SK-N-SH (cell line): ENCODE data around the gene GPR158. TPM values are rescaled to one million over a fixed set of nuclear protein-coding genes. Genes with fewer than 3 reads are reported as not detected.

Source experiments
- CTCF ChIA-PET: fragments of 300-600, 350-600 bp; formaldehyde crosslinking; extraction: SDS; loops from one replicate; lab custom pipeline; 2021; lab: Yijun Ruan, JAX
- POLR2A ChIA-PET: fragments of 350-600 bp; sonication (Branson Sonifier 250); formaldehyde crosslinking; extraction: SDS; loops from one replicate; lab custom pipeline; 2020; ENCODE audit warnings: antibody characterized with exemption, inconsistent platforms; lab: Yijun Ruan, JAX
- DNase-seq: peaks from one replicate; pipeline ENCODE4 v3.0.0; 2012
- H2AFZ ChIP-seq: fragments of 200-600 bp; sonication (generic); 2 replicates; pipeline ENCODE4 v1.8.1; 2016; ENCODE audit warnings: antibody characterized with exemption, mild to moderate bottlenecking, low read depth
- H3F3A ChIP-seq: fragments of 200-600 bp; sonication (generic); replicated peaks from 2 replicates; pipeline ENCODE3; 2016; ENCODE audit warnings: antibody characterized with exemption, mild to moderate bottlenecking; ENCODE audit not compliant: insufficient read depth
- H3K27ac ChIP-seq, 2 experiments: fragments of 200-500 bp in 1 of 2; fragments of 200-600 bp in 1 of 2; sonication (Bioruptor generic) in 1 of 2; sonication (generic), shearing (Covaris generic) in 1 of 2; 2 replicates each; pipeline versions ENCODE4 v1.5.1 to v1.6.1; 2014 to 2016; ENCODE audit warnings: low read depth in 2 of 2, inconsistent platforms in 1 of 2, low read length in 1 of 2, mild to moderate bottlenecking in 1 of 2, mixed read lengths in 1 of 2
- H3K27me3 ChIP-seq: fragments of 200-600 bp; sonication (generic), shearing (Covaris generic); 2 replicates; pipeline ENCODE4 v1.6.1; 2016; ENCODE audit warnings: mixed run types; ENCODE audit not compliant: insufficient read depth
- H3K36me3 ChIP-seq, 2 experiments: fragments of 200-500 bp in 1 of 2; fragments of 200-600 bp in 1 of 2; sonication (Bioruptor generic) in 1 of 2; sonication (generic) in 1 of 2; replicated peaks in 1 of 2; 2 replicates each; pipeline versions ENCODE3 to v1.5.1; 2014 to 2016; ENCODE audit warnings: low read length in 1 of 2, mild to moderate bottlenecking in 1 of 2; ENCODE audit not compliant: insufficient read depth in 2 of 2, control insufficient read depth in 1 of 2
- H3K4me1 ChIP-seq, 2 experiments: fragments of 200-500 bp in 1 of 2; fragments of 200-600 bp in 1 of 2; sonication (Bioruptor generic) in 1 of 2; sonication (generic), shearing (Covaris generic) in 1 of 2; 2 replicates each; pipeline versions ENCODE4 v1.5.1 to v1.6.1; 2014 to 2016; ENCODE audit warnings: low read depth in 1 of 2, low read length in 1 of 2, mixed run types in 1 of 2; ENCODE audit not compliant: insufficient read depth in 2 of 2, control insufficient read depth in 1 of 2
- H3K4me2 ChIP-seq: fragments of 200-600 bp; sonication (generic), shearing (Covaris generic); 2 replicates; pipeline ENCODE4 v1.6.1; 2017; ENCODE audit warnings: mixed run types
- H3K4me3 ChIP-seq, 2 experiments: fragments of 200-500 bp in 1 of 2; fragments of 200-600 bp in 1 of 2; sonication (Bioruptor generic) in 1 of 2; sonication (generic), shearing (Covaris generic) in 1 of 2; 2 replicates each; pipeline versions ENCODE4 v1.5.1 to v1.8.1; 2014 to 2016; ENCODE audit warnings: low read depth in 2 of 2, inconsistent platforms in 1 of 2, low read length in 1 of 2, mild to moderate bottlenecking in 1 of 2, mixed read lengths in 1 of 2, moderate library complexity in 1 of 2
- H3K79me2 ChIP-seq: fragments of 200-600 bp; sonication (generic); 2 replicates; pipeline ENCODE4 v1.8.1; 2017; ENCODE audit warnings: mild to moderate bottlenecking; ENCODE audit not compliant: insufficient read depth
- H3K9ac ChIP-seq: fragments of 200-600 bp; sonication (generic); 2 replicates; pipeline ENCODE4 v1.6.1; 2017; ENCODE audit warnings: mixed run types
- H3K9me2 ChIP-seq: fragments of 200-600 bp; sonication (generic); 2 replicates; pipeline ENCODE4 v1.6.1; 2017; ENCODE audit warnings: mixed run types
- H3K9me3 ChIP-seq: fragments of 200-600 bp; sonication (generic); 2 replicates; pipeline ENCODE4 v1.6.1; 2017; ENCODE audit warnings: mixed run types, mild to moderate bottlenecking, moderate library complexity
- H4K20me1 ChIP-seq: fragments of 200-600 bp; sonication (generic); 2 replicates; pipeline ENCODE4 v1.6.1; 2017; ENCODE audit warnings: mild to moderate bottlenecking, mixed run types; ENCODE audit not compliant: insufficient read depth
- EZH2phosphoT487 ChIP-seq: fragments of 200-600 bp; sonication (generic); IDR thresholded peaks from 2 replicates; pipeline ENCODE4 v1.6.1; 2017; ENCODE audit warnings: low read depth, mixed run types, mild to moderate bottlenecking, antibody characterized with exemption, moderate library complexity, borderline replicate concordance
- FOXM1 ChIP-seq: IDR thresholded peaks from 2 replicates; pipeline ENCODE4 v1.4.0; 2012; ENCODE audit warnings: low read depth, mild to moderate bottlenecking
- GABPA ChIP-seq: IDR thresholded peaks from 2 replicates; pipeline ENCODE4 v1.4.0; 2012; ENCODE audit warnings: low read depth, mild to moderate bottlenecking
- MEF2A ChIP-seq: IDR thresholded peaks from 2 replicates; pipeline ENCODE4 v1.4.0; 2012; ENCODE audit warnings: low read depth, borderline replicate concordance
- RAD21 ChIP-seq: IDR thresholded peaks from 2 replicates; pipeline ENCODE4 v1.6.1; 2012; ENCODE audit warnings: mild to moderate bottlenecking, low read length
- RCOR1 ChIP-seq: fragments of 150-350 bp; IDR thresholded peaks from 2 replicates; pipeline ENCODE4 v1.6.1; 2017; ENCODE audit warnings: antibody characterized with exemption, low read length
- RFX5 ChIP-seq: IDR thresholded peaks from 2 replicates; pipeline ENCODE4 v1.6.1; 2012; ENCODE audit warnings: mild to moderate bottlenecking, improper control_type of control experiment, low read length
- SIN3A ChIP-seq: IDR thresholded peaks from 2 replicates; pipeline ENCODE4 v1.6.1; 2012; ENCODE audit warnings: low read depth, mild to moderate bottlenecking, low read length, moderate library complexity, borderline replicate concordance
- SMC3 ChIP-seq: IDR thresholded peaks from 2 replicates; pipeline ENCODE4 v1.6.1; 2012; ENCODE audit warnings: low read depth, low read length, improper control_type of control experiment
- TAF1 ChIP-seq: IDR thresholded peaks from 2 replicates; pipeline ENCODE4 v1.6.1; 2012; ENCODE audit warnings: low read depth, mild to moderate bottlenecking, low read length, moderate library complexity, borderline replicate concordance
- TEAD4 ChIP-seq: IDR thresholded peaks from 2 replicates; pipeline ENCODE4 v1.4.0; 2012; ENCODE audit warnings: mild to moderate bottlenecking, borderline replicate concordance; ENCODE audit not compliant: insufficient read depth
- YY1 ChIP-seq: IDR thresholded peaks from 2 replicates; pipeline ENCODE4 v1.4.0; 2012; ENCODE audit warnings: low read depth, mild to moderate bottlenecking
- WGBS: methylation state at CpG from one replicate; pipeline ENCODE4 v1.1.6; 2017; ENCODE audit warnings: low lambda C conversion rate; 5-methylcytosine and 5-hydroxymethylcytosine counted together
- polyA plus RNA-seq, 3 experiments: library from polyadenylated mRNA; depleted of rRNA; stranded (reverse); fragments of >200 nt; gene quantifications; 2 replicates each; pipeline ENCODE4 v1.2.3, GENCODE V29; 2012
- TF ChIP-seq, protein P1 (sequence below): IDR thresholded peaks from 2 replicates; pipeline ENCODE4; 2012
- TF ChIP-seq, protein P2 (sequence below): fragments of 150-350 bp; IDR thresholded peaks from 2 replicates; pipeline ENCODE4 v1.6.1; 2017; ENCODE audit warnings: antibody characterized with exemption, low read length, low read depth, borderline replicate concordance
- TF ChIP-seq, protein P3 (sequence below): IDR thresholded peaks from 2 replicates; pipeline ENCODE4 v1.4.0; 2012; ENCODE audit warnings: low read depth, borderline replicate concordance

Gene GPR158
- polyA plus RNA-seq, 1 of the 3 experiments (the other 2 are of a cell fraction): not detected

DNA sequence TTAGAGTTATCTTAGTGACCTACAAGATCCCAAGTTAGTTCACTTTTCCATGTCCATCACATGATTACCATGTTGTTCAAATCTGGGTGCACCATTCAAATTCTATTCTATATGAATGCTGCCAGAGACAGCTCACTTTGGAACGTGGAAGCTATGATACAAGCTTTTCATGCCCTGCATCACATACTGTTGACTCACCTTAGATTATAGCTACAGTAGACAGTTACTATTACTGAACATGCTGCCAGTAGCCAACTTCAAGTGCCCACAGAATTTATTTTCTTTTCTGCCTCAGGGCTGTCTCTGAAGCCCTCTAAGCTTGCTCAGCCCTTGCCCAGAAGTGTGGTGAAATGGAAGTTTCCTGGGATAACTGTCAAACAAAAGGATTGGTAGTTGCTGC lies 231.1 kb downstream of the GPR158 start:
- Histone ChIP-seq H4K20me1 (no peaks in the 10 kb centered on the region), H3K4me1 (no peaks in the 10 kb centered on the region), H3K9me2 (no peaks in the 10 kb centered on the region), H3K9ac (no peak overlapping the region), H3K27me3 (no peaks in the 10 kb centered on the region), H2AFZ (no peak overlapping the region), H3K79me2 (no peaks in the 10 kb centered on the region), H3K9me3 (no peaks in the 10 kb centered on the region), H3K4me2 (no peak overlapping the region), H3F3A (no peaks in the 10 kb centered on the region), H3K27ac (no peak overlapping the region), H3K36me3 (no peaks in the 10 kb centered on the region), H3K4me3 (no peak overlapping the region)
- CTCF ChIA-PET: no interaction called here
- WGBS: 7% methylated on average over 1 of the region's 1 CpG
- TF ChIP-seq, protein P1, sequence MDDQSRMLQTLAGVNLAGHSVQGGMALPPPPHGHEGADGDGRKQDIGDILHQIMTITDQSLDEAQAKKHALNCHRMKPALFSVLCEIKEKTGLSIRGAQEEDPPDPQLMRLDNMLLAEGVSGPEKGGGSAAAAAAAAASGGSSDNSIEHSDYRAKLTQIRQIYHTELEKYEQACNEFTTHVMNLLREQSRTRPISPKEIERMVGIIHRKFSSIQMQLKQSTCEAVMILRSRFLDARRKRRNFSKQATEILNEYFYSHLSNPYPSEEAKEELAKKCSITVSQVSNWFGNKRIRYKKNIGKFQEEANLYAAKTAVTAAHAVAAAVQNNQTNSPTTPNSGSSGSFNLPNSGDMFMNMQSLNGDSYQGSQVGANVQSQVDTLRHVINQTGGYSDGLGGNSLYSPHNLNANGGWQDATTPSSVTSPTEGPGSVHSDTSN: no peak
- no peak for TF ChIP-seq YY1
- no peak for TF ChIP-seq TEAD4
- TF ChIP-seq, protein P2, sequence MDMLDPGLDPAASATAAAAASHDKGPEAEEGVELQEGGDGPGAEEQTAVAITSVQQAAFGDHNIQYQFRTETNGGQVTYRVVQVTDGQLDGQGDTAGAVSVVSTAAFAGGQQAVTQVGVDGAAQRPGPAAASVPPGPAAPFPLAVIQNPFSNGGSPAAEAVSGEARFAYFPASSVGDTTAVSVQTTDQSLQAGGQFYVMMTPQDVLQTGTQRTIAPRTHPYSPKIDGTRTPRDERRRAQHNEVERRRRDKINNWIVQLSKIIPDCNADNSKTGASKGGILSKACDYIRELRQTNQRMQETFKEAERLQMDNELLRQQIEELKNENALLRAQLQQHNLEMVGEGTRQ: no peak
- no peak for TF ChIP-seq TAF1
- TF ChIP-seq RCOR1: no peak
- no peak for TF ChIP-seq FOXM1
- TF ChIP-seq SIN3A: no peak
- no peak for TF ChIP-seq SMC3
- no peak for TF ChIP-seq GABPA
- TF ChIP-seq EZH2phosphoT487: no peak
- TF ChIP-seq, protein P3, sequence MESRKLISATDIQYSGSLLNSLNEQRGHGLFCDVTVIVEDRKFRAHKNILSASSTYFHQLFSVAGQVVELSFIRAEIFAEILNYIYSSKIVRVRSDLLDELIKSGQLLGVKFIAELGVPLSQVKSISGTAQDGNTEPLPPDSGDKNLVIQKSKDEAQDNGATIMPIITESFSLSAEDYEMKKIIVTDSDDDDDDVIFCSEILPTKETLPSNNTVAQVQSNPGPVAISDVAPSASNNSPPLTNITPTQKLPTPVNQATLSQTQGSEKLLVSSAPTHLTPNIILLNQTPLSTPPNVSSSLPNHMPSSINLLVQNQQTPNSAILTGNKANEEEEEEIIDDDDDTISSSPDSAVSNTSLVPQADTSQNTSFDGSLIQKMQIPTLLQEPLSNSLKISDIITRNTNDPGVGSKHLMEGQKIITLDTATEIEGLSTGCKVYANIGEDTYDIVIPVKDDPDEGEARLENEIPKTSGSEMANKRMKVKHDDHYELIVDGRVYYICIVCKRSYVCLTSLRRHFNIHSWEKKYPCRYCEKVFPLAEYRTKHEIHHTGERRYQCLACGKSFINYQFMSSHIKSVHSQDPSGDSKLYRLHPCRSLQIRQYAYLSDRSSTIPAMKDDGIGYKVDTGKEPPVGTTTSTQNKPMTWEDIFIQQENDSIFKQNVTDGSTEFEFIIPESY: no peak
- TF ChIP-seq MEF2A: no peak
- DNase-seq: no peak
- POLR2A ChIA-PET: no interaction called here

- no peaks in the 10 kb centered on the region for H3K36me3 ChIP-seq
- H3K4me2 ChIP-seq: no peak overlapping the region
- WGBS: 11% methylated on average over 2 of the region's 2 CpGs
- H2AFZ ChIP-seq: no peak overlapping the region
- H3K79me2 ChIP-seq: no peaks in the 10 kb centered on the region
- H3K4me1 ChIP-seq: no peaks in the 10 kb centered on the region
- DNase-seq: no peak
- H3F3A ChIP-seq: no peaks in the 10 kb centered on the region
- ChIA-PET CTCF (no interaction called here), POLR2A (no interaction called here)
- TF ChIP-seq SMC3 (no peak), EZH2phosphoT487 (no peak), RFX5 (no peak), FOXM1 (no peak), RAD21 (no peak)
- no peaks in the 10 kb centered on the region for H3K9me3 ChIP-seq
- H3K4me3 ChIP-seq: no peak overlapping the region
- H3K27me3 ChIP-seq: no peaks in the 10 kb centered on the region
- no peak overlapping the region for H3K27ac ChIP-seq
- no peak overlapping the region for H3K9ac ChIP-seq
- H3K9me2 ChIP-seq: no peaks in the 10 kb centered on the region
- H4K20me1 ChIP-seq: no peaks in the 10 kb centered on the region
Measured at GRCh38 chr10:25417611-25418010, 242.8 kb downstream of the GPR158 start.
